MCF 10A (cell line): Measurements from ENCODE around the gene DNAL1. TPM values are rescaled to one million over a fixed set of nuclear protein-coding genes. Genes with fewer than 3 reads are reported as not detected.

ENCODE experiments used
- BruUV-seq: library from RNA; stranded (reverse); fragments of 400-500 nt; replicated peaks from 2 replicates; lab custom pipeline; 2021; lab: Mats Ljungman, UMichigan
- CTCF ChIA-PET: fragments of 300-600 bp; sonication (Branson Sonifier 250); formaldehyde crosslinking; extraction: SDS; loops from one replicate; lab custom pipeline; 2021; ENCODE audit warnings: antibody characterized with exemption, inconsistent platforms; lab: Yijun Ruan, JAX
- POLR2A ChIA-PET: fragments of 300-600, 350-650 bp; sonication (Branson Sonifier 250); formaldehyde crosslinking; extraction: SDS; loops from one replicate; lab custom pipeline; 2020; ENCODE audit warnings: antibody characterized with exemption, inconsistent platforms; lab: Yijun Ruan, JAX
- DNase-seq: peaks from one replicate; pipeline ENCODE4 v3.0.0-alpha.2; 2018; ENCODE audit not compliant: unreplicated experiment
- H3K27ac Mint-ChIP-seq: one replicate; pipeline ENCODE4 v1.8.0; 2022; ENCODE audit warnings: mild to moderate bottlenecking, low read depth, mixed read lengths; ENCODE audit not compliant: unreplicated experiment
- H3K27me3 Mint-ChIP-seq: one replicate; pipeline ENCODE4 v1.8.0; 2022; ENCODE audit warnings: mixed read lengths; ENCODE audit not compliant: insufficient read depth, unreplicated experiment
- H3K36me3 Mint-ChIP-seq: one replicate; pipeline ENCODE4 v1.8.0; 2022; ENCODE audit warnings: mild to moderate bottlenecking, moderate library complexity, mixed read lengths; ENCODE audit not compliant: insufficient read depth, unreplicated experiment
- H3K4me1 Mint-ChIP-seq: one replicate; pipeline ENCODE4 v1.8.0; 2022; ENCODE audit warnings: mixed read lengths; ENCODE audit not compliant: insufficient read depth, unreplicated experiment
- H3K4me3 Mint-ChIP-seq: one replicate; pipeline ENCODE4 v1.8.0; 2022; ENCODE audit warnings: mild to moderate bottlenecking, moderate library complexity, mixed read lengths; ENCODE audit not compliant: unreplicated experiment
- H3K9me3 Mint-ChIP-seq: one replicate; pipeline ENCODE4 v1.8.0; 2022; ENCODE audit warnings: mixed read lengths; ENCODE audit not compliant: unreplicated experiment
- CTCF ChIP-seq: fragments of 200-600 bp; IDR thresholded peaks from one replicate; pipeline ENCODE4 v1.8.0; 2022; ENCODE audit warnings: antibody characterized with exemption, mild to moderate bottlenecking; ENCODE audit not compliant: unreplicated experiment
- intact Hi-C: fragments of 100-400 bp; cut with micrococcal nuclease; formaldehyde crosslinking; loops from 2 replicates; pipeline ENCODE4 v1.14.1; 2022
- total RNA-seq: library from RNA; stranded (reverse); gene quantifications from 2 replicates; pipeline ENCODE4 v1.2.3, GENCODE V29; 2022

The DNAL1 gene
- total RNA-seq, 1 experiment from 2014 or later: 18.5 TPM

DNA sequence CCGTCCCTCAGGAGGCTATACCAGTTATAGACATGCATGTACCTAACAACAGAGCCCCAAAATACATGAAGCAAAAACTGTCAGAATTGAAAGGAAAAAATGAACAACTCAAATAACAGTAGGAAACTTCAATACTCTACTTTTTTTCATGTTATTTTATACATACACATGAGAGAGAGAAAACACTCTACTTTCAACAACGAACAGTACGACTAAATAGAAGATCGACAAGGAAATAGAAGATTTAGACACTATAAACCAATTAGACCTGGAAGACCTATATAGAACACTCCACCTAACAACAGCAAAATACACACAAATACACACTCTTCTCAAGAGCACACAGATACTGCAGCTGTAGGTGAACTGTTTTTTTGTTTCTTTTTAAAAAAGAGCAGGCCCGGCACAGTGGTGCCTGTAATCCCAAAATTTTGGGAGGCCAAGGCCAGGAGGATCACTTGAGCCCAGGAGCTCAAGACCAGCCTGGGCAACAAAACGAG, 104.1 kb downstream of the DNAL1 start:
- H3K9me3 Mint-ChIP-seq: no peaks in the 10 kb centered on the region

DNA sequence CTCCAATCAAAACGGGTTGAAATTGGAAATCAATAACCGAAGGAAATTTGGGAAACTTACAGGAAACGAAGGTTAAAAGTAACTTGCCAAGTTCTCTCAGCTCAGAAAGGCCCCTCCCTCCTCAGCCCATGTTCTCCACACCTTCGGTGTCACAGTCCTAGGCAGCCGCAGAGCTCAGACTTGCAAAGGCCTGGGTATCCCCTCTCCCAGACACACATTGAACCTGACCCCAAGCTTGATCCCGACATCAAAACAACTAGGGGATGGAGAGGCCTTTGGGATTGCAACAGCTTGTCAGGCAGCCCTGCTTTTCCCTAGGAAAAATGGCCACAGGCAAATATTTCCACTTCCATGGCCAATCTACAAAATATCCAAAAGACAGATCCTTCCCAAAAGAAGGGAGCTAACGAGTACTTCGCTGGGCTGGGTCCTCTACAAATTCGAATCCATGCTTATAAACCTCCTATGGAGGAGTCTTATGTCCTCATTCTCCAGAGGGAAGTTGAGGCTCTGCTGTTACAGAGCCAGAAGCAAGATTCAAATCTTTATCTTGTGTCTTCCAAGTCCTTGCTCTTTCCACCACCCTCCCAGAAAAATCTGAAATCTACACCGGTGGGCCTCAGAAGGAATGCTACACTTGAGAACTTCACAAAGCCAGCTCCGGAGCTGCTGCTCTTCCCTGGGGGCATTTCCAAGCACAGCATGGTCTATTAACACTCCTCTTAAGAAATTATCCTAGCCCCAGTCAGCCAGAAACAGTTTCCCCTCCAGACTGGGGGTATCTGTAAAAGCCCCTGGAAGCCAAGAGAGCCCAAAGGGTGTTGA, 105.1 kb downstream of the DNAL1 start:
- DNase-seq: no peak
- CTCF ChIA-PET: interaction anchor here (0.6 to 3.8 kb wide), 4 partner anchors 9 to 70 kb away, joined by 3 to 15 read pairs (median 4); no protein-coding TSS in a partner anchor
- no peaks in the 10 kb centered on the region for H3K9me3 Mint-ChIP-seq
- peaks cover 73% of the 10 kb centered on the region for H3K4me1 Mint-ChIP-seq
- H3K27me3 Mint-ChIP-seq: no peaks in the 10 kb centered on the region
- peaks cover 6% of the 10 kb centered on the region for H3K36me3 Mint-ChIP-seq
- TF ChIP-seq CTCF: no peak
- POLR2A ChIA-PET: interaction anchor here (1.0 to 3.7 kb wide), 7 partner anchors 8 to 101 kb away, joined by 3 to 16 read pairs (median 4); partner anchors contain the start of gene PTGR2
- intact Hi-C loops: loop anchor here (5.0 kb wide), 1 partner anchor 37 kb away; no protein-coding TSS in a partner anchor
- no TSS peak for BruUV-seq
- H3K4me3 Mint-ChIP-seq: no peak overlapping the region
- peak overlapping the region; percentile 89 for H3K27ac Mint-ChIP-seq

More for the DNA sequence above, 104.1 kb downstream of the DNAL1 start:
- TF ChIP-seq CTCF: no peak
- H3K36me3 Mint-ChIP-seq: peaks cover 9% of the 10 kb centered on the region
- H3K4me3 Mint-ChIP-seq: no peak overlapping the region
- no peak for DNase-seq
- H3K4me1 Mint-ChIP-seq: peaks cover 72% of the 10 kb centered on the region
- no TSS peak for BruUV-seq
- CTCF ChIA-PET: interaction anchor here (0.7 to 3.8 kb wide), 2 partner anchors 10 to 20 kb away, joined by 3 to 15 read pairs; no protein-coding TSS in a partner anchor
- H3K27me3 Mint-ChIP-seq: no peaks in the 10 kb centered on the region
- POLR2A ChIA-PET: interaction anchor here (1.0 to 3.7 kb wide), 3 partner anchors 7 to 47 kb away, joined by 3 to 13 read pairs (median 7); a partner anchor contains a TSS
- H3K27ac Mint-ChIP-seq: peak overlapping the region; percentile 54
- intact Hi-C loops: no loop called here

DNA sequence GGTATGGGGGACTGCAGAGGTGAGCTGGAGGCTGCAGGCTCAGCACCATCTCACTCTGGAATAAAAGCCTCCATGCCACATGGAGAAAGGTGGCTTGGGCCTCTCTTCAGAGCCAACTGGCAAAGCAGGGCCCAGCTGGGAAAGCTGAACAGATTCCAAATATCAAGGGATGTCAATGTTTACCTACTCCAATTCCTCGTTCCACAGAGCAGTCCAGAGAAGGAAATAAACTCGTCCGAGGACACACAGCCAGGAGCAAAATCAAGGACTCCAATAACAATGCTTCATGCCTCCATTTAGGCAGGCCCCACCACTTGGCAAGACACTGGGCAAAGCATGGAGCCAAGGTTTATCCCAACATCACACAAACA, 105.7 kb downstream of the DNAL1 start:
- CTCF ChIA-PET: interaction anchor here (0.6 to 3.8 kb wide), 2 partner anchors 22 to 71 kb away, joined by 4 to 15 read pairs; no protein-coding TSS in a partner anchor
- DNase-seq: no peak
- intact Hi-C loops: loop anchor here (5.0 kb wide), 1 partner anchor 37 kb away; no protein-coding TSS in a partner anchor
- POLR2A ChIA-PET: interaction anchor here (1.2 to 3.7 kb wide), 6 partner anchors 9 to 100 kb away, joined by 3 to 16 read pairs (median 6); partner anchors contain the start of gene PTGR2
- TF ChIP-seq CTCF: no peak
- peaks cover 6% of the 10 kb centered on the region for H3K36me3 Mint-ChIP-seq
- peak overlapping the region; percentile 89 for H3K27ac Mint-ChIP-seq
- H3K9me3 Mint-ChIP-seq: no peaks in the 10 kb centered on the region
- H3K4me1 Mint-ChIP-seq: peaks cover 74% of the 10 kb centered on the region
- BruUV-seq: no TSS peak
- H3K4me3 Mint-ChIP-seq: no peak overlapping the region
- H3K27me3 Mint-ChIP-seq: no peaks in the 10 kb centered on the region
